ENCODE measurements around the gene PDGFA. TPM values are rescaled to one million over a fixed set of nuclear protein-coding genes. Genes with fewer than 3 reads are reported as not detected.
A peak's percentile ranks its signal among the peaks of the same experiment; 100 is the strongest.

PDGFA gene
- total RNA-seq, 1 experiment from 2014 or later: 23.6 TPM

DNA sequence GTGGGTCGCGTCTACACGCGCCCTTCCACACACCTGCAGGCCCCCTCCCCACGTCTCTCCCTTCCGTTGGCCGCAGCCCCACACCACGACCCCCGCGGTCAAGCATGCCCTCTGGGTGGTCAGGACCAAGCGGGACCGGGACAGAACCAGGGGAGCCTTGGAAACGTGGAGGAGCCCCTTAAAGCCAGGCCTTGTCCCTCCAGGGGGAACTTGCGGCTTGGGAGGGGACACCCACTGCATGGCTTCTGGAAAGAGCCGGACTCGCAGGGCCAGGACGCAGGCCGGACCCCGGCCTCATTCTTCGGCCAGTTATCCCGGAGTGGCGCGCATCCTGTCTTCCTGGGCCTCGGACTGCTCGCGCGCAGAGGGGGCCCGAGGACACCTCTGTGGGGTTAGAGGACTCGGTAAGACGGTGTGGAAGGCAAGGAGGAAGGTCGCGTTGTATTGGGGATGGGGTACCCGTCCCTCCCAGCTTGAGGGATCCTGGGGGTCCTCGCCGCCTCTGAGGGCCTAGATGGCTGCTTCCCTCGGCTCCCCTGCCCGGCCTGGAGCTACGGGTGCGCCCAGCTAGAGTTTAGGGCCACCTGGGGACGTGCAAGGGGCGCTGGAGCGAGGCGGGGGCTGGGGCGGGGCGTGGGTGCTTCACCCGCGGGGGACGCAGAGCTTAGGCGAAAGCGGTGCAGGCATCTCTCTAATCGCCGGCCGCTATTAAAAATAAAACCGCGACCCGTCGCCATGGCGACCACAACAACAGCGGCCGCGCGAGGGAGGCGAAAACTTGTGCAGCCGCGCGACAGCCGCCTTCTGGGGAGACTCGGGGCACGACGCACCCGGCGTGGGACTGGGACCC, 1.8 kb upstream of the PDGFA start:
- peak overlapping the region; percentile 72 for H3K4me2 ChIP-seq
- no peaks in the 10 kb centered on the region for H3K36me3 ChIP-seq (ENCODE audit: low read depth)
- no peaks in the 10 kb centered on the region for H3K27me3 ChIP-seq (ENCODE audit: insufficient read depth, low read depth)
- POLR2A ChIA-PET (ENCODE audit: unreplicated experiment): no interaction called here
- intact Hi-C loops (cut with micrococcal nuclease; ENCODE audit: unreplicated experiment): no loop called here
- peaks cover 24% of the 10 kb centered on the region for H3K4me1 ChIP-seq (replicated peaks; ENCODE audit: insufficient read depth)
- DNase-seq: peak in 1 of 2 experiments; percentile 72
- CTCF ChIA-PET: no interaction called here
- no peaks in the 10 kb centered on the region for H4K20me1 ChIP-seq (ENCODE audit: insufficient read depth)
- no TSS peak for BruUV-seq (replicated peaks)
- H3K27ac ChIP-seq: no peak overlapping the region
- no peaks in the 10 kb centered on the region for H3K9me3 ChIP-seq (ENCODE audit: insufficient read depth, low read depth)
- peaks cover 25% of the 10 kb centered on the region; the same call in 1 of the 2 replicates for H3F3A ChIP-seq (ENCODE audit: insufficient read depth, low read depth)
- no peaks in the 10 kb centered on the region for H3K9me2 ChIP-seq (ENCODE audit: insufficient read depth)
- TF ChIP-seq CTCF (conservative IDR thresholded peaks at IDR 0.05): no peak
- TF ChIP-seq EZH2 (IDR thresholded peaks at IDR 0.05; ENCODE audit: low read depth): no peak
- H3K4me3 ChIP-seq: peak overlapping the region; percentile 45; the same call in 1 of the 2 replicates
- H2AFZ ChIP-seq: no peak overlapping the region
- H3K79me2 ChIP-seq (ENCODE audit: low read depth): peaks cover 12% of the 10 kb centered on the region

GRCh38 chr7:520503-521161, 986 bp upstream of the PDGFA start:
- no TSS peak for BruUV-seq (replicated peaks)
- intact Hi-C loops (cut with micrococcal nuclease; ENCODE audit: unreplicated experiment): no loop called here
- H3K9me2 ChIP-seq (ENCODE audit: insufficient read depth): no peaks in the 10 kb centered on the region

More at GRCh38 chr7:520503-521161, 986 bp upstream of the PDGFA start:
- no peaks in the 10 kb centered on the region for H4K20me1 ChIP-seq (ENCODE audit: insufficient read depth)
- DNase-seq: no peak
- H3K36me3 ChIP-seq (ENCODE audit: low read depth): no peaks in the 10 kb centered on the region
- peaks cover 18% of the 10 kb centered on the region for H3K79me2 ChIP-seq (ENCODE audit: low read depth)
- H3K4me1 ChIP-seq (replicated peaks; ENCODE audit: insufficient read depth): peaks cover 15% of the 10 kb centered on the region
- H2AFZ ChIP-seq: no peak overlapping the region
- ChIA-PET CTCF (no interaction called here), POLR2A (ENCODE audit: unreplicated experiment) (no interaction called here)
- TF ChIP-seq CTCF (conservative IDR thresholded peaks at IDR 0.05) (no peak), EZH2 (IDR thresholded peaks at IDR 0.05; ENCODE audit: low read depth) (no peak)
- H3K4me2 ChIP-seq: peak overlapping the region; percentile 90
- no peaks in the 10 kb centered on the region for H3K27me3 ChIP-seq (ENCODE audit: insufficient read depth, low read depth)
- H3K4me3 ChIP-seq: peak overlapping the region; percentile 53; the same call in 1 of the 2 replicates
- H3K27ac ChIP-seq: no peak overlapping the region
- H3K9me3 ChIP-seq (ENCODE audit: insufficient read depth, low read depth): no peaks in the 10 kb centered on the region
- peaks cover 22% of the 10 kb centered on the region; the same call in 1 of the 2 replicates for H3F3A ChIP-seq (ENCODE audit: insufficient read depth, low read depth)
